Activated CD4-positive, alpha-beta memory T cell treated with anti-CD3 and anti-CD28 coated beads for 36 hours (primary cell): ENCODE data around the gene FGGY. TPM values are rescaled to one million over a fixed set of nuclear protein-coding genes. Genes with fewer than 3 reads are reported as not detected.

ENCODE experiments used
- CTCF ChIA-PET: fragments of 350-600 bp; sonication (Branson Sonifier 250); formaldehyde crosslinking; loops from one replicate; lab custom pipeline; 2021; ENCODE audit warnings: antibody characterized with exemption, inconsistent platforms; lab: Charles Lee
- POLR2A ChIA-PET: fragments of 350-600 bp; sonication (Branson Sonifier 250); formaldehyde crosslinking; loops from one replicate; lab custom pipeline; 2021; ENCODE audit warnings: antibody characterized with exemption; lab: Charles Lee
- DNase-seq: peaks from one replicate; pipeline ENCODE4 v3.0.0-alpha.2; 2020
- H3K27ac Mint-ChIP-seq: one replicate; pipeline ENCODE4 v1.8.0; 2021; ENCODE audit warnings: mixed read lengths
- H3K27me3 Mint-ChIP-seq: one replicate; pipeline ENCODE4 v1.8.0; 2021; ENCODE audit warnings: mixed read lengths
- H3K36me3 Mint-ChIP-seq: one replicate; pipeline ENCODE4 v1.8.0; 2021; ENCODE audit warnings: mixed read lengths
- H3K4me1 Mint-ChIP-seq: one replicate; pipeline ENCODE4 v1.8.0; 2021; ENCODE audit warnings: low read depth, mixed read lengths
- H3K4me3 Mint-ChIP-seq: one replicate; pipeline ENCODE4 v1.8.0; 2021; ENCODE audit warnings: mild to moderate bottlenecking, mixed read lengths
- H3K9me3 Mint-ChIP-seq: one replicate; pipeline ENCODE4 v1.8.0; 2021; ENCODE audit warnings: mixed read lengths
- intact Hi-C: fragments of 100-400 bp; cut with micrococcal nuclease; formaldehyde crosslinking; loops from one replicate; pipeline ENCODE4 v1.15.1; 2023
- total RNA-seq, 2 experiments: library from RNA; stranded (reverse); gene quantifications; one replicate each; pipeline ENCODE4 v1.2.3, GENCODE V29; 2021

Gene FGGY
- total RNA-seq, 2 experiments from 2014 or later: 10.2 TPM

DNA sequence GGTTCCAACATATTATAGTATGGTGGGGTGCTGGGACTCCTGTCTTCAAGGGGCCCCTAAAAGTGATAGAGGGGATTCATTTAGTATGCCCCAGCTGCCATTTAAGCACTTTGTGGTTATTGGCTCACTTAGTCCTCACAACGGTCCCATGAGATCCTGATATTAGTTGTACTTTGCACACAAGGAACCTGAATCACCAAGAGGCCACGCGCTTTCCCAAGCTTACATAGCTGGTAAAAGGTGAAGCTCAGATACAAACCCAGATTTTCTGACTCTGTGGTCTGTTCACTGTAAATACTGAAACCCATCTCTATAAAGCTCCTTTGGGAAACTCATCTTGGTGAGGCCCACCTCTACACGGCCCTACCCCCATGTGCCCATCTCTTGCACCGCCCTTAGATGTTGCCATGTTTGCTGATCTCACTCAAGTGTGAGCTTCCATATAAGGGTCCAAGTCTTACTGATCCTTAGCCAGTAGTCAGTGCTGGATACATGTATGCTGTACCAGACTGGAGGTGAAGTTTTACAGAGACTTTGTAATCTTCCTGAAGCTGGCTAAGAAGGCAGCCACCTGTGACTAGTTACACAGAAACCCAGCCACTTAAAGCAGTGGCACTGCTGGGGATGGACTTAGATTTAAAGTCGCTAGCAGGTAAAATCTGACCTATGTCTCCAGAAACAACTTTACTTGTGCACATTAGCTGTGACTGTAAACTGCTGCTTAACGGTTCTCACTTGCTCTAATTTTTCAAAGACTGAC lies 393.5 kb downstream of the FGGY start:
- DNase-seq: no peak
- Mint-ChIP-seq H3K4me1 (no peaks in the 10 kb centered on the region), H3K9me3 (no peaks in the 10 kb centered on the region), H3K4me3 (no peak overlapping the region), H3K27me3 (no peaks in the 10 kb centered on the region), H3K36me3 (no peaks in the 10 kb centered on the region), H3K27ac (no peak overlapping the region)
- intact Hi-C loops: loop anchor here (10.0 kb wide), 2 partner anchors 546 to 646 kb away; no protein-coding TSS in a partner anchor
- ChIA-PET POLR2A (no interaction called here), CTCF (interaction anchor here (1.6 kb wide), 1 partner anchor 8 kb away, joined by 6 read pairs; no protein-coding TSS in a partner anchor)

DNA sequence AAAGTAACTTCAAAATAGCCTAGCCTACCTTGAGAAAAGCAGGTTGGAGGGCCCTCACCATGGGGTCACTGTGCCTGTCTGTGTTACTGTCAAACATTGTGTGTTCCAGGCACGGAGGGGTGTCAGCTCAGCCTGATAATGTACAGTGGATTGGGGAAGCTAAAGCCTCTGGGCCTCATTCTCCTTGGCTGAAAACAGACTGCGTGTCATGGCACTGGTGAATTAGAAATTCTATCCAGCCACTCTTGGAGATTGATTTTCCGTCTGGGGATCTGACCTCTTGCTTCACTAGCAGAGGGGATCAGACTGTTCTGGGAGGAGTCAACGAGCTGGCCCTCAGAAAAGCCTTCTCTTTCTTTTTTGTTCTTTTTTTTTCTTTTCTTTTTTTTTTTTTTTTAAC lies 394.4 kb downstream of the FGGY start:
- intact Hi-C loops: loop anchor here (10.0 kb wide), 2 partner anchors 546 to 646 kb away; no protein-coding TSS in a partner anchor
- Mint-ChIP-seq H3K4me1 (no peaks in the 10 kb centered on the region), H3K27ac (no peak overlapping the region), H3K4me3 (no peak overlapping the region), H3K27me3 (no peaks in the 10 kb centered on the region), H3K36me3 (no peaks in the 10 kb centered on the region), H3K9me3 (no peaks in the 10 kb centered on the region)
- DNase-seq: no peak
- ChIA-PET POLR2A (no interaction called here), CTCF (interaction anchor here (1.6 kb wide), 1 partner anchor 7 kb away, joined by 6 read pairs; no protein-coding TSS in a partner anchor)

DNA sequence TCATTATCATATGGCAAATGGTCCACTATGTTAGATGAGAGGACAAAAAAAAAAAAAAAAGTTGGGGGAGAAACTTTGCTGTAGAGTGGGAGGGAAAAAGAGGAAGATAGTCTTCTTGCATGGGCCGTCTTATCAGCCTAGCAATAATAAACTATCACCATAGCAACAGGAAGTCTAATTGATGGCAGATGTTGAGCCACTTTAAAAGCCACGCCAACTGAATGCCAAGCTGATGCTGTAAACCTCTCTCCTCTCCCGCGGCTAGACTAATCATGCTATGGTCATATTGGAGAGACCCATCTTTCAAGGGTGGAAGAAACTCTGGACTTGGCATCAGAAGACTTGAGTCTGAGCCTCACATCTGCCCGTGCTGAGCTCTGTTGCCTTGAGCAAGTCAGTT lies 395.7 kb downstream of the FGGY start:
- POLR2A ChIA-PET: no interaction called here
- no peak overlapping the region for H3K27ac Mint-ChIP-seq
- H3K4me1 Mint-ChIP-seq: peaks cover 13% of the 10 kb centered on the region
- CTCF ChIA-PET: no interaction called here
- no peaks in the 10 kb centered on the region for H3K9me3 Mint-ChIP-seq
- H3K36me3 Mint-ChIP-seq: no peaks in the 10 kb centered on the region
- intact Hi-C loops: loop anchor here (10.0 kb wide), 2 partner anchors 548 to 648 kb away; no protein-coding TSS in a partner anchor
- no peak for DNase-seq
- no peaks in the 10 kb centered on the region for H3K27me3 Mint-ChIP-seq
- no peak overlapping the region for H3K4me3 Mint-ChIP-seq

DNA sequence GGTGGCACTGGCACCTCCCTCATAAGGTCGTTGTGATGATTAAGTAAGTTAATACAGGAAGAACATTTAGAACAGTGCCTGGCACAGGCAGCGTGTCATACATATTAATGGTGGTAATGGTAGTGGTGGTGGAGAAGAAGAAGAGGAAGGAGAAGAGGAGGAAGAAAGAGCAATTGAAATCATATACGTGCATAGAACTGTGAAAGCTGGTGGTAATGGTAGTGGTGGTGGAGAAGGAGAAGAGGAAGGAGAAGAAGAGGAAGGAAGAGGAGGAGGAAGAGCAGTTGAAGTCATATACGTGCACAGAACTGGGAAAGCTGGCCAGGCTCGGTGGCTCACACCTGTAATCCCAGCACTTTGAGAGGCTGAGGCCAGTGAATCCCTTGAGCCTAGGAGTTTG lies 396.5 kb downstream of the FGGY start:
- H3K4me1 Mint-ChIP-seq: peaks cover 15% of the 10 kb centered on the region
- ChIA-PET CTCF (no interaction called here), POLR2A (no interaction called here)
- intact Hi-C loops: loop anchor here (10.0 kb wide), 2 partner anchors 549 to 649 kb away; no protein-coding TSS in a partner anchor
- DNase-seq: no peak
- no peaks in the 10 kb centered on the region for H3K27me3 Mint-ChIP-seq
- H3K36me3 Mint-ChIP-seq: no peaks in the 10 kb centered on the region
- H3K9me3 Mint-ChIP-seq: no peaks in the 10 kb centered on the region
- H3K27ac Mint-ChIP-seq: no peak overlapping the region
- H3K4me3 Mint-ChIP-seq: no peak overlapping the region

DNA sequence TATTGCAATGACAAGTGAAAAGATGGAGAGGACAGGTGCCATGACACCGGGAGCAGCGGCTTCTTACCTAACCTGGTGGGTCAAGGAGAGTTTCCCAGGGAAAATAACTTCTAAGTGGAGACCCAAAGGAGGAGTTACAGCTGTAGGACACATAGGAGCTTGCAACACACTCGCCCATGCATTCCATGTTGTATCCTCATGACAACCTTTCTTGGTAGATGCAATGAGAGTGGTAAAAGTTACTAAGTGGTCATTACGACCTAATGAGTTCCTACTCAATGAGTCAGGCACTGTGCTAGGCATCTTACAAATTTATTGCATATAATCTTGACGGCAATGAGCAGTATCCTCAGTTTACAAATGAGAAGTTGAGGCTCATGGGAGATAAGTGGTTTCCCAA lies 398.4 kb downstream of the FGGY start:
- ChIA-PET CTCF (no interaction called here), POLR2A (no interaction called here)
- intact Hi-C loops: loop anchor here (10.0 kb wide), 2 partner anchors 550 to 650 kb away; no protein-coding TSS in a partner anchor
- H3K9me3 Mint-ChIP-seq: no peaks in the 10 kb centered on the region
- H3K27ac Mint-ChIP-seq: no peak overlapping the region
- no peak overlapping the region for H3K4me3 Mint-ChIP-seq
- DNase-seq: no peak
- no peaks in the 10 kb centered on the region for H3K27me3 Mint-ChIP-seq
- no peaks in the 10 kb centered on the region for H3K36me3 Mint-ChIP-seq
- peaks cover 17% of the 10 kb centered on the region for H3K4me1 Mint-ChIP-seq

DNA sequence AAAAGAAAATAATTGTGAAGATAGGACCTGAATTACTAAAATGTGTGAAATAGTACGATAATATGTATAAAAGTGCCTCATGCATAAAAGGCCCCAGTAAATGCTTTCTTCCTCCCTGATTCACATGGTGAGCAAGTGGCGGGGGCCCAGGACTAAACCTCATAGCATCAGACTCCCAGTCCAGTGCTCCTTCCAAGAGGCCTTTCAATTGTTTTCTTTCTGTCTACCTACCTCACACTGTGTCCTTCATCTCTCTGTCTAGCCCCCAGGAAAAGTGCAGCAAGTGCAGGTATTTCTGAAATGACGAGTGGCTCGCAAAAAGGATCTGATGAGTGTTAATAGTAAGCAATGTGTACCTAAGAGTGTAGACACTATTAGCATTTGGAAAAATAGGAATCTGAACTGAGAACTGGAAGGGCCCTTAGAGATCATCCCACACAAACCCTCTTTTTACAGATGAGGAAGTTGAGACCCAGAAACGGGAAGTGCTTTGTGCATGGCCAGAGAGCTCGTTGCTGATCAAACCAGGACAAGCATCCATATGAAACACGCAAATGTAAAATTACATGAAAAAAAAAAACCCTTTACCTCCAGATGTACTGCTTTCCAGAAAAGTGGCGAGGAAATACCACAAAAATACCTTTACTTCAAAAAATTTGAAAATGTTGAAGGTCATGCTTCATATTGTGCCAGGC lies 399.7 kb downstream of the FGGY start:
- no peaks in the 10 kb centered on the region for H3K9me3 Mint-ChIP-seq
- no peak for DNase-seq
- ChIA-PET CTCF (interaction anchor here (1.3 to 5.0 kb wide), 2 partner anchors 62 to 956 kb away, joined by 5 to 74 read pairs; no protein-coding TSS in a partner anchor), POLR2A (no interaction called here)
- no peaks in the 10 kb centered on the region for H3K27me3 Mint-ChIP-seq
- no peaks in the 10 kb centered on the region for H3K36me3 Mint-ChIP-seq
- intact Hi-C loops: loop anchor here (1.0 to 10.0 kb wide), 3 partner anchors 552 to 1044 kb away; no protein-coding TSS in a partner anchor
- no peak overlapping the region for H3K4me3 Mint-ChIP-seq
- no peak overlapping the region for H3K27ac Mint-ChIP-seq
- peaks cover 17% of the 10 kb centered on the region for H3K4me1 Mint-ChIP-seq

DNA sequence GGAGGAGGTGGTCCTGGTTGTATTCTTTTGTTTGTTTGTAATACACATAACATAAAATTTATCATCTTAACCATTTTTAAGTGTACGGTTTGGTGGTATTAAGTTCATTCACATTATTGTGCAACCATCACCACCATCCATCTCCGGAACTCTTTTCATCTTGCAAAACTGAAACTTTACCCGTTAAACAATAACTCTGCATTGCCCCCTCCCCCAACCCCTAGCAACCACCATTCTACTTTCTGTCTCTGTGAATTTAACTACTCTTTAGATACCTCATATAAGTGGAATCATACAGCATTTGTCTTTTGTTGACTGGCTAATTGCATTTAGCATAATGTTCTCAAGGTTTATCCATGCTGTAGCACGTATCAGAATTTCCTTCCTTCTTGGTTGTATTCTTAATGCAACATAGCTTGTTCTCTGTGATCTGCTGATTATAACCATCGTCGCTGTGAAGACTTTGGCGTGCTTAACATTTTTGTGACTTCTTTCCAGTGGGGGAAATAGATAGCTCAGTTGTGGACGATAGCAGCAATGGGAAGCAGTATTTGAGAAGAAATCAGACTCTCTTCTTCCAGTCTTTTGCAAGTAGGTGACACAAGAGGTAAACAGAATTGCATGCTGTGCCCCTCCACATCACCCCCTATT lies 400.4 kb downstream of the FGGY start:
- ChIA-PET POLR2A (no interaction called here), CTCF (interaction anchor here (1.0 to 5.0 kb wide), 4 partner anchors 62 to 957 kb away, joined by 3 to 74 read pairs (median 6); no protein-coding TSS in a partner anchor)
- Mint-ChIP-seq H3K4me1 (peaks cover 17% of the 10 kb centered on the region), H3K9me3 (no peaks in the 10 kb centered on the region), H3K27ac (no peak overlapping the region), H3K4me3 (peak overlapping the region; percentile 50), H3K27me3 (no peaks in the 10 kb centered on the region), H3K36me3 (no peaks in the 10 kb centered on the region)
- intact Hi-C loops: loop anchor here (1.0 to 10.0 kb wide), 3 partner anchors 552 to 1045 kb away; no protein-coding TSS in a partner anchor
- peak; percentile 49 for DNase-seq

DNA sequence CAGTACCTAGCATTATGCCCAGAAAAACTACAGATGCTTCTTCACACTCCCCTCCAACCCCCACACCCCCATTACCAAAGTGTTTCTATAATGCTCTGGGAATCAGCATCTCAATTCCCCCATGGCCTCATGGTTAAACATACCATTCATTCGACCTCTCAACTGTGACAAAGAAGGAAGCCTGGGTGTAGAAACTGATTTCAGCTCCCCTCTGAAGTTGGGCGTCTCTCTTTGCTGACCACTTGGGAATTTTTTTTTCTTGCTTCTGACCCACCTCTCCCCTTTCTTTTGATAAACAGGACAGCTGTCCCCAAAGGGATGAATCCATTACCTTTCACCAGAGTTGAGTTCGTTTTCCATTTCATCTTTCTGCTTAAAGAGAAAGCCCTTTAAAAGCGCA lies 401.5 kb downstream of the FGGY start:
- CTCF ChIA-PET: interaction anchor here (0.7 to 5.0 kb wide), 44 partner anchors 8 to 1180 kb away, joined by 3 to 74 read pairs (median 4); partner anchors contain the start of gene JUN
- POLR2A ChIA-PET: no interaction called here
- H3K9me3 Mint-ChIP-seq: no peaks in the 10 kb centered on the region
- H3K27me3 Mint-ChIP-seq: no peaks in the 10 kb centered on the region
- H3K4me3 Mint-ChIP-seq: no peak overlapping the region
- no peaks in the 10 kb centered on the region for H3K36me3 Mint-ChIP-seq
- H3K4me1 Mint-ChIP-seq: peaks cover 17% of the 10 kb centered on the region
- H3K27ac Mint-ChIP-seq: no peak overlapping the region
- DNase-seq: no peak
- intact Hi-C loops: loop anchor here (2.0 to 10.0 kb wide), 5 partner anchors 60 to 914 kb away; partner anchors contain the start of genes FGGY and JUN

DNA sequence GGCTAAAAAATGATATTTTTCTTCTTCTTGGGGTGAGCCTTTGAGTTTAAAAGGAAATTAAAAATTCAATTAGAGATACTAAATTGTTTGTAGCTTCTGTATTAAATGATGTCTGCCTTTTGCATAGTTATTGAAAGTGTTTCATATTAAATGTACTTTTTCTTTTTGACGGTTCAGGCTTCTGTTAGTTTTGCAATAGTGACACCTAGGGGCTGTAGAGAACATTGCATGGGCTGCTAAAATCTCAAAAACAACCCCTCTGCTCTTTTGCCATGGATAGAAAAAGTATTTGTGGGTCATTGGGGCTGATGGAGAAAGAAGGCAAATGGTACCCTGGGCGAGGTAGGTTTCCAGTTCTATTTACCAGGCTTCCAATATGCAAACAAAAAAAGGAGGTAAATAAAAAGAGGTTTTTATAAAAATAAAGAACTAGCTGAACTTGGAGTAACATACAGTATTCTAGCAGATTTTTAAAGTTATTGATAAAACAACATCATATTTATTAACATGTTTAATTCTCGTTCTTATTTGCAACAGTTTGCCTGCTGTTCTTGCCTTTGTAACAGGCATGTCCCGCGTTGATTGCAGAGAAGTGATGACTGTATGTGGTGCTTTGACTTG lies 402.4 kb downstream of the FGGY start:
- POLR2A ChIA-PET: no interaction called here
- DNase-seq: peak; percentile 13

DNA sequence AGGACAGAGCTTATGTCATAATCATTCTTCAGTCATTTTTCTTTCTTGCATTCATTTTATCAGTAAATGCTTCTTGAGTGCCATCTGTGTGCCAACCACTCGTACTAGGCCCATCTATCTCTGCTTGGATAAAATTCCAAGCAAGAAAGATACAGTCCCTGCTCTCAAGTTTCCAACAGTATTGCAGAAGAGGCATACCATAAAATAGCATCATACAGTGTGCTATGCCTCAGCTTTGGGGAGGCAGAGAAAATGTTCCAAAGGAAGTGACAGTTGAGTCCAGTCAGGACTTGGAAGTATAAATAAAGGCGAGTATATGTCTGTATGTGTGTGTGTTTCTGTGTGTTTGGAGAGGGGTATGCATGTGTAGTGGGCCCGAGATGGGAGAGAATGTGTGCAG lies 404.5 kb downstream of the FGGY start:
- Mint-ChIP-seq H3K9me3 (no peaks in the 10 kb centered on the region), H3K4me3 (no peak overlapping the region), H3K36me3 (no peaks in the 10 kb centered on the region), H3K4me1 (peaks cover 16% of the 10 kb centered on the region), H3K27me3 (no peaks in the 10 kb centered on the region), H3K27ac (no peak overlapping the region)
- intact Hi-C loops: no loop called here
- ChIA-PET POLR2A (no interaction called here), CTCF (interaction anchor here (3.4 to 5.0 kb wide), 2 partner anchors 16 to 961 kb away, joined by 19 to 74 read pairs; no protein-coding TSS in a partner anchor)
- DNase-seq: no peak

More for the DNA sequence above, 402.4 kb downstream of the FGGY start:
- peaks cover 17% of the 10 kb centered on the region for H3K4me1 Mint-ChIP-seq
- H3K4me3 Mint-ChIP-seq: no peak overlapping the region
- H3K36me3 Mint-ChIP-seq: no peaks in the 10 kb centered on the region
- no peaks in the 10 kb centered on the region for H3K9me3 Mint-ChIP-seq
- H3K27ac Mint-ChIP-seq: no peak overlapping the region
- CTCF ChIA-PET: interaction anchor here (0.6 to 5.0 kb wide), 53 partner anchors 9 to 1184 kb away, joined by 3 to 74 read pairs (median 4); partner anchors contain the start of gene JUN
- H3K27me3 Mint-ChIP-seq: no peaks in the 10 kb centered on the region
- intact Hi-C loops: loop anchor here (1.0 to 10.0 kb wide), 6 partner anchors 59 to 959 kb away; partner anchors contain the start of genes FGGY and JUN

DNA sequence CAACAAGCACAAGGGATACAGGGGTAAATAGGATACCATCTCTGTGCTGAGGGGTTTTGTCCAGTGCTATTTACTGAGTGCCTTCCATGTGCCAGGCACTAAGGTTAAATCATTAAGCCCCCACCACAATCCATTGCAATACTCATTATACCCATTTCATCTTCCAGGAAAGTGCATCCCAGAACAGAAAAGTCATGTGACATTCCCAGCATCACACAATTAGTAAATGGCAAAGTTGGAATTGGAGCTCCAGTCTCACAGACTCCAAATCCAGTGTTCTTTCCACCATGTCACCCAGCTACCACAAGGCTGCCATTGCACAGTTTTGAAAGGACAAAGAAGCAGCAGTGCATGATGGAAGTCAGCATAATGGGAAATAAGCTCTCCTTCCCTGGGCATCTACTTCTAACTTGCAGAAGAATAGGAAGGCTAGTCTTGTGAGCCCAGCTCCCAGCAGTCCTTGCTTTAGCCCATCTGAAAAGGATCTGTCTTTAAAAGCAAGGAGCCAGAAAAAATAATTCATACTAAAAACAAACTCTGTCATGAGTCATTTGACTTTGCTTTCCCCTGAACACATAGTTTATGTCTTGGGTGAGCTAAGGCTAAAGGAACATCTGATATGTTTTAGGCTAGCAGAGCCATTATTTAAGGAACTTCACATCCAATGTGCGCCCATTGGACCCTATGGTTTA lies 406.5 kb downstream of the FGGY start:
- Mint-ChIP-seq H3K4me1 (peaks cover 2% of the 10 kb centered on the region), H3K27ac (no peak overlapping the region), H3K9me3 (no peaks in the 10 kb centered on the region), H3K4me3 (no peak overlapping the region), H3K27me3 (no peaks in the 10 kb centered on the region), H3K36me3 (no peaks in the 10 kb centered on the region)
- ChIA-PET CTCF (interaction anchor here (0.8 kb wide), 1 partner anchor 964 kb away, joined by 4 read pairs; no protein-coding TSS in a partner anchor), POLR2A (no interaction called here)
- DNase-seq: no peak
- intact Hi-C loops: no loop called here
